K562 (cell line): Measurements from ENCODE around the gene SORT1. TPM values are rescaled to one million over a fixed set of nuclear protein-coding genes. Genes with fewer than 3 reads are reported as not detected.

ENCODE experiments used
- BCLAF1 ChIP-seq, 2 experiments: fragments of 450-650 bp in 1 of 2; IDR thresholded peaks; 2 replicates each; pipeline ENCODE4 v1.6.1; 2011 to 2017; ENCODE audit warnings: low read depth in 2 of 2, antibody characterized with exemption in 1 of 2, borderline replicate concordance in 1 of 2, low read length in 1 of 2, mild to moderate bottlenecking in 1 of 2, mixed read lengths in 1 of 2; ENCODE audit not compliant: control insufficient read depth in 1 of 2
- BRD9 ChIP-seq: fragments of 450-650 bp; IDR thresholded peaks from 2 replicates; pipeline ENCODE4 v1.6.1; 2018; ENCODE audit warnings: low read depth; ENCODE audit not compliant: partially characterized antibody
- COPS2 ChIP-seq: fragments of 450-650 bp; conservative IDR thresholded peaks from 2 replicates; pipeline ENCODE4 v1.6.1; 2016; ENCODE audit warnings: mild to moderate bottlenecking, moderate library complexity
- ELK1 ChIP-seq: sonication (generic); formaldehyde crosslinking; IDR thresholded peaks from 2 replicates; pipeline ENCODE4 v1.8.1; 2022; ENCODE audit warnings: missing genetic modification reagents
- ESRRB ChIP-seq: fragments of 250-450 bp; sonication (Bioruptor Pico); IDR thresholded peaks from 2 replicates; pipeline ENCODE4 v1.5.0; 2020; ENCODE audit warnings: mild to moderate bottlenecking, moderate library complexity, borderline replicate concordance
- FOXK2 ChIP-seq, 2 experiments: fragments of 450-650 bp; IDR thresholded peaks in 1 of 2; conservative IDR thresholded peaks in 1 of 2; 2 replicates each; pipeline ENCODE4 v1.6.1; 2016; ENCODE audit warnings: low read depth in 2 of 2, mild to moderate bottlenecking in 1 of 2
- KLF6 ChIP-seq: fragments of 250-450 bp; sonication (Bioruptor Pico); IDR thresholded peaks from 2 replicates; pipeline ENCODE4 v1.4.0; 2020; ENCODE audit warnings: mild to moderate bottlenecking, moderate library complexity, borderline replicate concordance
- MLX ChIP-seq, 2 experiments: fragments of 450-650 bp in 1 of 2; sonication (generic) in 1 of 2; formaldehyde crosslinking; conservative IDR thresholded peaks; 2 replicates each; pipeline versions ENCODE4 v1.4.0 to v1.8.1; 2020 to 2022; ENCODE audit warnings: mild to moderate bottlenecking in 1 of 2, missing genetic modification reagents in 1 of 2
- NCOA1 ChIP-seq: fragments of 450-650 bp; IDR thresholded peaks from 2 replicates; pipeline ENCODE4 v1.6.1; 2016; ENCODE audit warnings: low read depth
- NFIX ChIP-seq: fragments of 250-450 bp; sonication (Bioruptor Pico); IDR thresholded peaks from 2 replicates; pipeline ENCODE4 v1.4.0; 2020; ENCODE audit warnings: low read depth, mild to moderate bottlenecking, moderate library complexity
- RFX7 ChIP-seq: fragments of 250-450 bp; sonication (Bioruptor Pico); IDR thresholded peaks from 2 replicates; pipeline ENCODE4 v1.5.1; 2021; ENCODE audit warnings: mild to moderate bottlenecking
- SUPT5H ChIP-seq: fragments of 450-650 bp; IDR thresholded peaks from 2 replicates; pipeline ENCODE4 v1.6.1; 2016
- USF2 ChIP-seq: sonication (generic); formaldehyde crosslinking; IDR thresholded peaks from 2 replicates; pipeline ENCODE4 v1.5.0; 2020; ENCODE audit warnings: missing genetic modification reagents
- ZBED1 ChIP-seq: IDR thresholded peaks from 2 replicates; pipeline ENCODE4 v1.6.1; 2014
- ZBTB11 ChIP-seq, 3 experiments: fragments of 200-800 bp in 1 of 3; fragments of 250-450 bp in 1 of 3; fragments of 450-650 bp in 1 of 3; sonication (Bioruptor Pico) in 1 of 3; sonication (Bioruptor generic) in 1 of 3; formaldehyde crosslinking in 1 of 3; IDR thresholded peaks; 2 replicates each; pipeline versions ENCODE4 v1.6.1 to v1.8.0; 2016 to 2022; ENCODE audit warnings: mild to moderate bottlenecking in 2 of 3, missing genetic modification characterization in 2 of 3, missing compliant biosample characterization in 1 of 3, moderate library complexity in 1 of 3
- ZNF134 ChIP-seq: fragments of 250-450 bp; sonication (Bioruptor Pico); conservative IDR thresholded peaks from 2 replicates; pipeline ENCODE4 v1.4.0; 2020
- ZNF184 ChIP-seq: sonication (generic); formaldehyde crosslinking; IDR thresholded peaks from 2 replicates; pipeline ENCODE4 v1.5.0; 2020; ENCODE audit warnings: missing genetic modification reagents
- ZNF347 ChIP-seq: fragments of 450-650 bp; formaldehyde crosslinking; IDR thresholded peaks from 2 replicates; pipeline ENCODE4 v1.4.0; 2020; ENCODE audit warnings: low read depth, mild to moderate bottlenecking, moderate library complexity
- ZNF780A ChIP-seq: fragments of 250-450 bp; sonication (Bioruptor Pico); IDR thresholded peaks from 2 replicates; pipeline ENCODE4 v1.5.0; 2021; ENCODE audit warnings: mild to moderate bottlenecking
- polyA plus RNA-seq, 8 experiments: library from polyadenylated mRNA; depleted of rRNA in 4 of 8; stranded (reverse) in 5 of 8; unstranded in 3 of 8; fragments of >200 nt; fragmentation: Nextera tagmentation in 2 of 8; fragmentation: Illumina TruSeq in 1 of 8; extraction: Ambion mirVana in 2 of 8; extraction: Trizol in 1 of 8; gene quantifications; 2 replicates each; pipeline versions ENCODE4 v1.2.1 to v1.2.3, GENCODE V29; 2011 to 2014; ENCODE audit warnings: inconsistent platforms in 1 of 8, missing spikeins in 1 of 8
- total RNA-seq, 7 experiments: library from RNA; depleted of rRNA in 6 of 7; stranded (reverse); fragments of >200 nt in 6 of 7; fragmentation: Illumina TruSeq in 2 of 7; extraction: Trizol in 2 of 7; gene quantifications; 2 replicates each; pipeline versions ENCODE4 v1.2.1 to v1.2.3, GENCODE V29; 2011 to 2021; ENCODE audit warnings: low replicate concordance in 1 of 7

Gene SORT1
- total and polyA plus RNA-seq, 9 of the 15 experiments (the other 6 are each of a cell fraction or from before 2014, with no cell fraction given) = 27.4 to 112 (median 65.0) TPM

- TF ChIP-seq ZBTB11 (CRISPR knock-in tag; IDR thresholded peaks at IDR 0.05) (no peak), ELK1 (no peak), ESRRB (no peak), NCOA1 (no peak), USF2 (CRISPR knock-in tag) (no peak), ZBED1 (no peak), KLF6 (0 out of 2 replicates have a peak, but pooled peaks have one; percentile 54), ZNF184 (CRISPR knock-in tag) (no peak), BCLAF1 (IDR thresholded peaks at IDR 0.05; ENCODE audit: borderline replicate concordance in 1 of 2, control insufficient read depth in 1 of 2, low read depth in 2 of 2, low read length in 1 of 2) (no peak), FOXK2 (conservative IDR thresholded peaks at IDR 0.05 in 1 of 2, IDR thresholded peaks at IDR 0.05 in 1 of 2; ENCODE audit: low read depth in 2 of 2) (no peak), ZNF780A (CRISPR knock-in tag) (no peak), ZNF347 (CRISPR knock-in tag) (no peak), MLX (CRISPR knock-in tag; conservative IDR thresholded peaks at IDR 0.05) (no peak), COPS2 (no peak), RFX7 (CRISPR knock-in tag) (no peak), SUPT5H (no peak), BRD9 (no peak), NFIX (no peak), ZNF134 (CRISPR knock-in tag) (no peak)
Observed at GRCh38 chr1:109399326-109399957, 1.7 kb upstream of the SORT1 start (continued).
